Dendritic cell treated with granulocyte-macrophage colony-stimulating factor and Interleukin-4, amounts not matched to agents 40 ng/mL and 50 ng/mL, for 4 days (primary cell): Measurements from ENCODE around the gene TSPAN11.
"Not testable (repeated sequence)": the region's sequence is repeated elsewhere in the genome, so short reads cannot be mapped to it uniquely, and the experiment has no call there.

Source experiments
- H3K27ac Mint-ChIP-seq: one replicate; pipeline ENCODE4 v1.8.0; 2022; ENCODE audit warnings: mild to moderate bottlenecking, mixed read lengths
- H3K27me3 Mint-ChIP-seq: one replicate; pipeline ENCODE4 v1.8.0; 2022; ENCODE audit warnings: mild to moderate bottlenecking, mixed read lengths
- H3K36me3 Mint-ChIP-seq: one replicate; pipeline ENCODE4 v1.8.0; 2022; ENCODE audit warnings: low read depth, mixed read lengths
- H3K4me1 Mint-ChIP-seq: one replicate; pipeline ENCODE4 v1.8.0; 2022; ENCODE audit warnings: low read depth, mixed read lengths
- H3K4me3 Mint-ChIP-seq: one replicate; pipeline ENCODE4 v1.8.0; 2022; ENCODE audit warnings: mild to moderate bottlenecking, moderate library complexity, mixed read lengths
- H3K9me3 Mint-ChIP-seq: one replicate; pipeline ENCODE4 v1.8.0; 2022; ENCODE audit warnings: mixed read lengths
- intact Hi-C: fragments of 100-400 bp; cut with micrococcal nuclease; formaldehyde crosslinking; loops from one replicate; pipeline ENCODE4 v1.15.0; 2022

Gene TSPAN11

GRCh38 chr12:31011336-31011735 lies 84.8 kb downstream of the TSPAN11 start:
- intact Hi-C loops: no loop called here
- no peaks in the 10 kb centered on the region for H3K4me1 Mint-ChIP-seq
- H3K27me3 Mint-ChIP-seq: no peaks in the 10 kb centered on the region
- H3K9me3 Mint-ChIP-seq: no peaks in the 10 kb centered on the region
- no peaks in the 10 kb centered on the region for H3K36me3 Mint-ChIP-seq
- no peak overlapping the region for H3K27ac Mint-ChIP-seq
- no peak overlapping the region for H3K4me3 Mint-ChIP-seq

DNA sequence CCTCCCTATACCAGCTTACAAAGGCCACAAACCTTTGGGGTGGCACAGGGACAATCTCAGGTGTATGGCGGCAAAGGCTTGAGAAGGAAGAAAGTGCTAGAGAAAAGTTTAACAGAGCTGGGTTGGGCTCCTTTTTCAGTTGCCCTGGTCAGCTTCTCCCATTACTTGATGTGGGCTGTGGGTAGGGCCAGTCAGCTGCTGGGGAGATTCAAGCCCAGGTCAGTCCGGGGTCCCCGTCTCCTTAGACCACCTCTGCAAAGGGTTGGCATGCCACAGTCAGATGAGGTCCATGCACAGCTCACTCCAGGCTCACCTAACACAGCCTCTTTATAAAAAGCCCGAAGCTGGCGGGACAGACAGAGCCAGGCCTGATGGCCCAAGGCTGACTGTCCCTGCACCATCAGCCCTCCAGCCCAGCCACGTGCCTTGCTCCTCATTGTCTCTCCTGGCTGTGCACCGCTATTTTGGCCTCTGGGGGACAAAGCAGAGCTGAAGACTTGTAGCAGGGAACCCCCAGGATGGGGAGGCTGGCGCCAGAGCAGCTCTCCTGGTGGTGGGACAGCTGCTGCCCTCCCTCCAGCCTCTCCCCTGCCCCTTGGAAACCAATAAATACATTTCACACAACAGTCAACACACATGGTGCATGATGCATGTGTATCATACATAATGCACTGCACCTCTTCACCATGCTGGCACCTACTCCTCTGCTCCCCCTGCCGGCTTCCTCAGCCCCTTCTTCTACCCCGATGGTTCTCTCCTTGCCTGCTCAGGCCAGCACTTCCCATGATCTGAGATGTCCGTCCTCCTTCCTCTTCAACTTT lies 85.4 kb downstream of the TSPAN11 start:
- Mint-ChIP-seq H3K27me3 (no peaks in the 10 kb centered on the region), H3K4me3 (no peak overlapping the region), H3K36me3 (no peaks in the 10 kb centered on the region), H3K4me1 (no peaks in the 10 kb centered on the region), H3K9me3 (no peaks in the 10 kb centered on the region), H3K27ac (no peak overlapping the region)
- intact Hi-C loops: no loop called here

DNA sequence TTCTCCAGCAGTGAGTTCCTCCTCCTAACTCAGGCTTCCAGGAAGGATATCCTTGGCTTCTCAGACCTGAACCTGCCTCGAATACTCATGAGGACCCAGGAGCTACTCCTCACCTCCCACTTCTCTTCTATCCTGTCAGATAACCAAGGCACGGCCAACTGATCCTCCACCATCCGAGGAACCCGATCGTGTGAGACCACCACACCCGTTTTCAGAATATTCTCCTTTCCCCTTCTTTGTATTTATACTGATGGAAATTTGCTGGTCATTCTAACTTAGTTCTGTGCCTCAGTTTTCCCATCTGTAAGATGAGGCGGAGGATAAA lies 86.0 kb downstream of the TSPAN11 start:
- H3K4me1 Mint-ChIP-seq, H3K27me3 Mint-ChIP-seq, H3K4me3 Mint-ChIP-seq, intact Hi-C loops, H3K9me3 Mint-ChIP-seq, H3K27ac Mint-ChIP-seq, H3K36me3 Mint-ChIP-seq: not testable (repeated sequence)

DNA sequence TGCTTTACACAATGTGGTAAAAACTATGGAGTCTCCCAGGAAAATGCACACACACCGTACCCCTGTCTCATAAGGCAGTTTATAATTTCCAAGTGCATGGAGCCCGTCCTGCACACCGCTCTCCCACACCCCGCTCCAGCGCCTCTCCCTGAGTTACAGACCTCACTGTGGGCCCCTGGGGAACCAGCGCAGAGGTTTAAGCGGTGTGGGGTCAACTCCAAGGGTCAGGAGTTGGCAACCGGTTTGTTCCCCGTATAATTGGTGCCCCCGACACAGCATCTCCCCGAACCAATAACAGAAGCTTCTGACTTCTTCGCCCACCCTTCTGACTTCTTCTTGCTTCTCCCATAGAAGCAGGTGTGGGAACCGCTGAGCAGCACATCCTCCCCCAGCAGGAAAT lies 88.7 kb downstream of the TSPAN11 start:
- peaks cover 16% of the 10 kb centered on the region for H3K4me1 Mint-ChIP-seq
- no peaks in the 10 kb centered on the region for H3K27me3 Mint-ChIP-seq
- no peak overlapping the region for H3K27ac Mint-ChIP-seq
- H3K4me3 Mint-ChIP-seq: no peak overlapping the region
- intact Hi-C loops: no loop called here
- H3K36me3 Mint-ChIP-seq: no peaks in the 10 kb centered on the region
- H3K9me3 Mint-ChIP-seq: no peaks in the 10 kb centered on the region

DNA sequence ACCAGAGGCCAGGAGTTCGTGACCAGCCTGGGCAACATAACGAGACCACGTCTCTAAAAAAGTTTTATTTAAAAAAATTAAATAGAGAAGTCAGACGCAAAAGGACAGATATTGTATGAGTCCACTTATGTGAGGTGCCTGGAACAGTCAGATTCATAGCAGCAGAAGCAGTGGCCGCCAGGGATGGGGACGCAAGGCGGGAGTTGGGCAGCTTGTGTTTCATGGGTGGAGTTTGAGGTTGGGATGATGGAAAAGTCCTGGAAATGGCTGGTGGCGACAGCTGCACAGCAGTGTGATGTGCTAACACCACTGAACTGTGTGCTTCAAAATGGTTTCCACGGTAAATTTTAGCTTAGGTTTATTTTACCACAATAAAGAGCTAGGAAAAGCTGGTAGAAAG lies 89.5 kb downstream of the TSPAN11 start:
- H3K4me3 Mint-ChIP-seq: no peak overlapping the region
- H3K4me1 Mint-ChIP-seq: peaks cover 20% of the 10 kb centered on the region
- H3K27ac Mint-ChIP-seq: no peak overlapping the region
- H3K27me3 Mint-ChIP-seq: peaks cover 6% of the 10 kb centered on the region
- H3K36me3 Mint-ChIP-seq: no peaks in the 10 kb centered on the region
- H3K9me3 Mint-ChIP-seq: no peaks in the 10 kb centered on the region
- intact Hi-C loops: no loop called here

GRCh38 chr12:31017535-31017934 lies 91.0 kb downstream of the TSPAN11 start:
- H3K27ac Mint-ChIP-seq: no peak overlapping the region
- no peaks in the 10 kb centered on the region for H3K36me3 Mint-ChIP-seq
- H3K4me3 Mint-ChIP-seq: no peak overlapping the region
- intact Hi-C loops: no loop called here
- peaks cover 6% of the 10 kb centered on the region for H3K27me3 Mint-ChIP-seq
- no peaks in the 10 kb centered on the region for H3K9me3 Mint-ChIP-seq
- peaks cover 20% of the 10 kb centered on the region for H3K4me1 Mint-ChIP-seq

DNA sequence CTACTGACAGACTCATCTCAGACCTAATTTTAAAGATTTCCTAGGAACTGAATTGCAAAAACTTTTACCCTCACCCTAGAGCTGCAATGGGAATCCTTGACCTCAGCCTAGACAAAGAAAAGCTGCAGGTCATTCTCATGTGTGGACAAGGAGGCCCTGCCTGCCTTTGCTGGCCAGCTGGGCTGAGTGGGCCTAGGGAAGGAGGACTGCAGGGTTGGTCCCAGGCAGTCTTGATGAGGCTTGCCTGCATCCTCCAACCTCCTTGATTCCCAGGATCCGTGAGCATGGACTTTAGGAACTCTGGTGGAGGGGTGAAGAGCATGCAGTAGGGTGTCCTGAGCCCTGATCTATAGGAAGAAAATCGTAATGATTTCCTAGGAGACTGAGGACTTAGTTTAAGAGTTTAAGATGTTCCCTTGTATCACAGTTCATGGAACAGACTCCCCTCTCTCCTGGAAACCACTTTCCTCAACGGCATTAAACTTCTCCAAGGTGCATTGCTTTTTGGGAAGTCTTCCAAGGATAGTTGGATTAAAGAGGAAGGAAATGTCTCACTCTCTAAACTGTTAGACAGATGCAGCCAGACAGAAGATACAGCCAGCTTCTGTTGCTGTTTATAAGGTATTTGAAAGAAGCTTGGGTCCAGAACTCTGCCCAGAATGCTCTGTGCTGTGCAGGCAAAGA lies 91.7 kb downstream of the TSPAN11 start:
- Mint-ChIP-seq H3K4me1 (peaks cover 20% of the 10 kb centered on the region), H3K4me3 (no peak overlapping the region), H3K27me3 (peaks cover 6% of the 10 kb centered on the region), H3K27ac (no peak overlapping the region), H3K9me3 (no peaks in the 10 kb centered on the region), H3K36me3 (no peaks in the 10 kb centered on the region)
- intact Hi-C loops: no loop called here

DNA sequence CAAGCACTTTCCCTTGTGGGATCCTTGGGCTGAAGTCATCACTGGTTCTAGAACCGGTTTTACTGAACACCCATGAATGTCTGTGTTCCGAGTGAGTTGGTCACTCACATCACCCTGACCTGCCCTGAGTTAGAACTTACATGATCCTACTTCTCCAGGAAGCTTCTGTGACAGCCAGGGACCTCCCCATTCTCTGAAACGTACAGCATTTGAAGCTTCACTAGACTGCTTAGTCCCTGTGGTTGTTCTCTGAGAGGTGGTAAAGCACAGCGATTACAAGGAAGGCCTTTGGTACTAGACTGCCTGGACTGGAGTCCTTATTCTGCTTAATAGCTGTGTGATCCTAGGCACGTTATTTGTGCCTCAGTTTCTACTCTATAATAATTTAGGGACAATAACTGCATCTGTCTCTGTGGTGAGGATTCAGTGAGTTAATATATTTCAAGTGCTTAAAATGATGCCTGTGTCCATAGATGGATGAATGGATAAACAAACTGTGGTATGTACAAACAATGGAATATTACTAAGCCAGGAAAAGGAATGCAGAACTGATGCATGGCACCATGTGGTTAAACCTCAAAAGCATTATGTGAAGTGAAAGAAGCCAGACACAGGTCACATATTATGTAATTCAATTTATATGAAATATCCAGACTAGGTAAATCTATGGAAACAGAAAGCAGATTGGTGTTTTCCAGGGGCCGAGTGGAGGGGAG lies 92.4 kb downstream of the TSPAN11 start:
- H3K4me3 Mint-ChIP-seq: no peak overlapping the region

DNA sequence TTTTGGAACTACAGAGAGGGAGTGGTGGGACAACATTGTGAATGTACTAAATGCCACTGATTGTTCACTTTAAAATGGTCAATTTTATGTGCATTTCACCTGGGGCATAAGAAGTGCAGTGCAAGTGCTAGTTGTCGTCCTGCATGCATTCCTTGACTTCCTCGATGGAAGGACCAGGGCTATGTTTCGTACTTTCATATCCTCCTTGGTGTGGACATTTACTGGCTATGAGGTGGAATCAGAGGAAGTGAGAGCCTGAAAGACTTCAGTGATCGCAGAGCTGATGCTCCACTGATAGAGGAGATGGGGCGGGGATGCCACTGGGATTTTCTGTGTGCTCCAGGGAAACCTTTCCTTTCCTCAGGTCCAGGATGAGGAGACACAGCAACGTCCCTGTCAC lies 93.0 kb downstream of the TSPAN11 start:
- Mint-ChIP-seq H3K27me3 (peaks cover 6% of the 10 kb centered on the region), H3K36me3 (no peaks in the 10 kb centered on the region), H3K4me3 (no peak overlapping the region), H3K27ac (no peak overlapping the region), H3K9me3 (no peaks in the 10 kb centered on the region), H3K4me1 (peaks cover 20% of the 10 kb centered on the region)
- intact Hi-C loops: no loop called here

More for the DNA sequence above, 92.4 kb downstream of the TSPAN11 start:
- no peak overlapping the region for H3K27ac Mint-ChIP-seq
- H3K36me3 Mint-ChIP-seq: no peaks in the 10 kb centered on the region
- intact Hi-C loops: no loop called here
- peaks cover 6% of the 10 kb centered on the region for H3K27me3 Mint-ChIP-seq
- peaks cover 20% of the 10 kb centered on the region for H3K4me1 Mint-ChIP-seq
- no peaks in the 10 kb centered on the region for H3K9me3 Mint-ChIP-seq

GRCh38 chr12:31019976-31020375 lies 93.4 kb downstream of the TSPAN11 start:
- Mint-ChIP-seq H3K27ac (no peak overlapping the region), H3K27me3 (peaks cover 6% of the 10 kb centered on the region), H3K36me3 (no peaks in the 10 kb centered on the region), H3K4me1 (peaks cover 20% of the 10 kb centered on the region), H3K9me3 (no peaks in the 10 kb centered on the region), H3K4me3 (no peak overlapping the region)
- intact Hi-C loops: no loop called here

DNA sequence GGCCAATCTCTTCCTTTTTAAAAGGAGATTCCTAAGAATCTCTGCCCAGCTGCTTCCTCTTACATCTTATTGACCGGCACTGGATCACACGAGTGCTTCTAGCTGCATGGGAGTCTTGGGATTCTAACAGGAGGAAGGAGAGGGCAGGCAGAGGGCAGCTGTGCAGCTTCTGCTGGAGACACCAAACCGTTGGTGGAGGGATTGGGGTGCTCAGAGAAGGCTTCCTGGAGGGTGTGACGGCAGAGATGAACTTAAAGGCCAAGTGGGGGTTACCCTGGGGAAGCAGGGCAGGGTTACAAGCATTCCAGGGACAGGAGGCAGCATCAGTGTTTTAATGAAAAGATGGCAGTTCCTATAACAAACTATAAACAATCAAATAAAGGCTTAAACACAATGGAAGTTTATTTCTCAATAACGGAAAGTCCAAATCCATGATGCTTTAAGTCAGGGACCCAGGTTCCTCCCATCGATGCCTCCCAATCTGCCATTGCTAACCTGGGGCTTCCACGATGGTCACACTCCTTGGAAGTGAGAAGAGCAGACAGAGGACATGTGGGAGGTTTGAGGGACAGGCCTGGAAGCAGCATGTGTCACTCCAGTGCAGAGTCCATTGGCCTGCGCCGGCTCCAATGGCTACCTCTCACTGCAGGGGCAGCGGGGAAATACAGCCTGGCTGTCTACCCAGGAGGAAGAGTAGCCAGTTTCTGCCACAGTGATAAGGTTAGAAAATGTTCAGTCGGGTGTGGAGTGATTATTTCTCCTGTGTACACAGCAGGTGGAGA lies 94.0 kb downstream of the TSPAN11 start:
- intact Hi-C loops: no loop called here
- Mint-ChIP-seq H3K9me3 (no peaks in the 10 kb centered on the region), H3K4me1 (peaks cover 20% of the 10 kb centered on the region), H3K4me3 (no peak overlapping the region), H3K27ac (no peak overlapping the region), H3K27me3 (peaks cover 6% of the 10 kb centered on the region), H3K36me3 (no peaks in the 10 kb centered on the region)

DNA sequence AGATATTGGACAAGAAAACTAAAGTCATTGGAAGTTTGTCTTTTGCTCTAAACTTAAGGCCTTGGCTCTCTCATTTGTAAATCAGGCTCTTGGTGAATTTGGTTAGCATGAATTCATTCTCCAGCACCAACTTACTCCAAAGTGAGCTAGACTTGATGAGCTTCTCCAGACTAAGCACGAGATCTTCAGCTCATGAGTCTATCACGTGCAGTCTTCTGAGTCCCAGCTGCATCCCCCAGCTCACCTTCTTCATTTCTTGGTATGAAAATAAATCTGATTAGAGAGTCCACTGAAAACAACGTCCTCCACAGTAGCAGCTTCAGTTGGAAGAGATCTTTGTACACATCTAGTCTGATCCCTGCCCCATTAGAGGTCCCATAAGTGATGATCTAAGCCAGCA lies 94.6 kb downstream of the TSPAN11 start:
- intact Hi-C loops: no loop called here
- no peak overlapping the region for H3K4me3 Mint-ChIP-seq
- no peak overlapping the region for H3K27ac Mint-ChIP-seq
- peaks cover 6% of the 10 kb centered on the region for H3K27me3 Mint-ChIP-seq
- no peaks in the 10 kb centered on the region for H3K9me3 Mint-ChIP-seq
- peaks cover 20% of the 10 kb centered on the region for H3K4me1 Mint-ChIP-seq
- H3K36me3 Mint-ChIP-seq: no peaks in the 10 kb centered on the region

GRCh38 chr12:31021809-31022494 lies 95.4 kb downstream of the TSPAN11 start:
- intact Hi-C loops: no loop called here
- no peaks in the 10 kb centered on the region for H3K36me3 Mint-ChIP-seq
- no peak overlapping the region for H3K4me3 Mint-ChIP-seq
- H3K9me3 Mint-ChIP-seq: no peaks in the 10 kb centered on the region
- peaks cover 20% of the 10 kb centered on the region for H3K4me1 Mint-ChIP-seq
- peaks cover 6% of the 10 kb centered on the region for H3K27me3 Mint-ChIP-seq
- H3K27ac Mint-ChIP-seq: no peak overlapping the region
